IMR-90 (cell line): Measurements from ENCODE around the gene CD7. TPM values are rescaled to one million over a fixed set of nuclear protein-coding genes. Genes with fewer than 3 reads are reported as not detected.

Experiments used
- ATAC-seq: fragments of 200-7000 bp; cut with Tn5 transposase; 2 replicates; pipeline ENCODE4 v1.9.1; 2020; ENCODE audit warnings: low read depth, mild to moderate bottlenecking, moderate library complexity
- BruUV-seq: library from RNA; stranded (reverse); fragments of 400-500 nt; replicated peaks from 2 replicates; lab custom pipeline; 2021; lab: Mats Ljungman, UMichigan
- CTCF ChIA-PET: fragments of 300-600 bp; formaldehyde crosslinking; extraction: SDS; loops from one replicate; lab custom pipeline; 2021; ENCODE audit warnings: antibody characterized with exemption; lab: Yijun Ruan, JAX
- POLR2A ChIA-PET: fragments of 300-600 bp; sonication (Branson Sonifier 250); formaldehyde crosslinking; loops from one replicate; lab custom pipeline; 2022; ENCODE audit warnings: antibody characterized with exemption; ENCODE audit not compliant: unreplicated experiment; lab: Charles Lee
- DNase-seq: peaks from one replicate; pipeline ENCODE4 v3.0.0; 2013
- H2AFZ ChIP-seq: replicated peaks from 2 replicates; pipeline ENCODE3; 2013; ENCODE audit warnings: low read length, mild to moderate bottlenecking; ENCODE audit not compliant: poor library complexity
- H2AK5ac ChIP-seq: 2 replicates; pipeline ENCODE4 v1.6.1; 2013; ENCODE audit warnings: low read depth, low read length, inconsistent platforms
- H2AK9ac ChIP-seq: replicated peaks from 2 replicates; pipeline ENCODE3; 2013; ENCODE audit warnings: mild to moderate bottlenecking, low read depth, low read length, moderate library complexity; ENCODE audit not compliant: poor library complexity
- H2BK120ac ChIP-seq: 2 replicates; pipeline ENCODE4 v1.6.1; 2013; ENCODE audit warnings: low read depth, low read length, inconsistent platforms
- H2BK15ac ChIP-seq: 3 replicates; pipeline ENCODE4 v1.6.1; 2013; ENCODE audit warnings: low read depth, low read length, inconsistent platforms
- H2BK20ac ChIP-seq: 2 replicates; pipeline ENCODE4 v1.6.1; 2013; ENCODE audit warnings: low read depth, mild to moderate bottlenecking, inconsistent platforms, low read length, moderate library complexity
- H2BK5ac ChIP-seq: 2 replicates; pipeline ENCODE4 v1.6.1; 2013; ENCODE audit warnings: mild to moderate bottlenecking, low read depth, low read length, inconsistent platforms; ENCODE audit not compliant: poor library complexity, severe bottlenecking
- H3K14ac ChIP-seq: replicated peaks from 2 replicates; pipeline ENCODE4 v1.6.1; 2013; ENCODE audit warnings: low read depth, low read length, inconsistent platforms
- H3K18ac ChIP-seq: 2 replicates; pipeline ENCODE4 v1.6.1; 2013; ENCODE audit warnings: low read depth, low read length, control low read depth
- H3K23ac ChIP-seq: 2 replicates; pipeline ENCODE4 v1.6.1; 2013; ENCODE audit warnings: low read depth, low read length, inconsistent platforms
- H3K27ac ChIP-seq: 2 replicates; pipeline ENCODE4 v1.5.1; 2013; ENCODE audit warnings: mild to moderate bottlenecking, control low read depth, low read length; ENCODE audit not compliant: insufficient read depth
- H3K27me3 ChIP-seq: 2 replicates; pipeline ENCODE4 v1.6.1; 2013; ENCODE audit warnings: low read length; ENCODE audit not compliant: control insufficient read depth, insufficient read depth
- H3K36me3 ChIP-seq: 2 replicates; pipeline ENCODE4 v1.6.1; 2013; ENCODE audit warnings: low read length, mixed read lengths; ENCODE audit not compliant: control insufficient read depth, insufficient read depth
- H3K4ac ChIP-seq: 2 replicates; pipeline ENCODE4 v1.6.1; 2013; ENCODE audit warnings: low read depth, low read length, inconsistent platforms
- H3K4me1 ChIP-seq: 2 replicates; pipeline ENCODE4 v1.6.1; 2013; ENCODE audit warnings: low read length, mixed read lengths; ENCODE audit not compliant: control insufficient read depth, insufficient read depth
- H3K4me2 ChIP-seq: 2 replicates; pipeline ENCODE4 v1.6.1; 2013; ENCODE audit warnings: low read depth, mild to moderate bottlenecking, control low read depth, low read length, moderate library complexity
- H3K4me3 ChIP-seq: 2 replicates; pipeline ENCODE4 v1.5.1; 2013; ENCODE audit warnings: low read depth, mild to moderate bottlenecking, control low read depth, low read length, moderate library complexity; ENCODE audit not compliant: insufficient read depth
- H3K56ac ChIP-seq: 2 replicates; pipeline ENCODE4 v1.6.1; 2013; ENCODE audit warnings: low read length, inconsistent platforms; ENCODE audit not compliant: insufficient read depth; ENCODE audit errors: extremely low read depth
- H3K79me1 ChIP-seq, 2 experiments: 2 replicates each; pipeline ENCODE4 v1.6.1; 2013; ENCODE audit warnings: low read length in 2 of 2, inconsistent platforms in 1 of 2, low read depth in 1 of 2
- H3K9ac ChIP-seq: 2 replicates; pipeline ENCODE4 v1.6.1; 2013; ENCODE audit warnings: low read depth, low read length, control low read depth
- H3K9me1 ChIP-seq: 2 replicates; pipeline ENCODE4 v1.6.1; 2013; ENCODE audit warnings: low read length, inconsistent platforms; ENCODE audit not compliant: insufficient read depth
- H3K9me3 ChIP-seq: 2 replicates; pipeline ENCODE4 v1.6.1; 2013; ENCODE audit warnings: low read length; ENCODE audit not compliant: control insufficient read depth, insufficient read depth
- H4K20me1 ChIP-seq: 2 replicates; pipeline ENCODE4 v1.6.1; 2013; ENCODE audit warnings: low read length, inconsistent platforms; ENCODE audit not compliant: insufficient read depth
- H4K5ac ChIP-seq: 2 replicates; pipeline ENCODE4 v1.6.1; 2013; ENCODE audit warnings: mild to moderate bottlenecking, low read depth, low read length, control low read depth
- H4K8ac ChIP-seq, 2 experiments: 2 replicates each; pipeline ENCODE4 v1.6.1; 2013; ENCODE audit warnings: low read depth in 2 of 2, low read length in 2 of 2, control low read depth in 1 of 2, inconsistent platforms in 1 of 2
- H4K91ac ChIP-seq: 2 replicates; pipeline ENCODE4 v1.6.1; 2013; ENCODE audit warnings: low read depth, low read length, inconsistent platforms; ENCODE audit not compliant: insufficient read depth
- BHLHE40 ChIP-seq: fragments of 150-350 bp; IDR thresholded peaks from 2 replicates; pipeline ENCODE4 v1.6.1; 2016; ENCODE audit warnings: mild to moderate bottlenecking, low read depth, low read length
- CEBPB ChIP-seq: IDR thresholded peaks from 2 replicates; pipeline ENCODE4 v1.6.1; 2012; ENCODE audit warnings: low read depth, low read length, improper control_type of control experiment
- CHD1 ChIP-seq: IDR thresholded peaks from 2 replicates; pipeline ENCODE4 v1.6.1; 2012; ENCODE audit warnings: low read depth, low read length, improper control_type of control experiment
- FOS ChIP-seq: fragments of 150-350 bp; IDR thresholded peaks from 2 replicates; pipeline ENCODE4 v1.6.1; 2016; ENCODE audit warnings: low read depth, low read length
- MAFK ChIP-seq: IDR thresholded peaks from 2 replicates; pipeline ENCODE4 v1.6.1; 2012; ENCODE audit warnings: low read depth, low read length, improper control_type of control experiment
- MAZ ChIP-seq: IDR thresholded peaks from 2 replicates; pipeline ENCODE4 v1.6.1; 2012; ENCODE audit warnings: low read depth, mild to moderate bottlenecking, low read length, improper control_type of control experiment, moderate library complexity, borderline replicate concordance
- MXI1 ChIP-seq: IDR thresholded peaks from 2 replicates; pipeline ENCODE4 v1.6.1; 2012; ENCODE audit warnings: low read depth, mild to moderate bottlenecking, low read length, moderate library complexity, borderline replicate concordance
- NFE2L2 ChIP-seq: fragments of 150-350 bp; IDR thresholded peaks from 2 replicates; pipeline ENCODE4 v1.6.1; 2016; ENCODE audit warnings: low read depth, mild to moderate bottlenecking, low read length
- POLR2A ChIP-seq: IDR thresholded peaks from 2 replicates; pipeline ENCODE4 v1.6.1; 2012; ENCODE audit warnings: mild to moderate bottlenecking, low read depth, low read length
- RAD21 ChIP-seq: IDR thresholded peaks from 2 replicates; pipeline ENCODE4 v1.6.1; 2012; ENCODE audit warnings: low read length, improper control_type of control experiment
- RCOR1 ChIP-seq: IDR thresholded peaks from 2 replicates; pipeline ENCODE4 v1.6.1; 2012; ENCODE audit warnings: mild to moderate bottlenecking, low read length, improper control_type of control experiment; ENCODE audit not compliant: insufficient replicate concordance
- RFX5 ChIP-seq: IDR thresholded peaks from 2 replicates; pipeline ENCODE4 v1.8.0; 2012; ENCODE audit warnings: low read depth, mild to moderate bottlenecking, low read length, moderate library complexity
- SMC3 ChIP-seq: fragments of 150-350 bp; IDR thresholded peaks from 2 replicates; pipeline ENCODE4 v1.6.1; 2016; ENCODE audit warnings: low read depth, mild to moderate bottlenecking, antibody characterized with exemption, low read length, moderate library complexity
- WGBS, 2 experiments: methylation state at CpG; one replicate each; pipeline versions ENCODE4 v1.1.5 to v1.1.7; 2013; ENCODE audit warnings: missing lambda C conversion rate in 2 of 2; ENCODE audit not compliant: insufficient read length in 1 of 2; ENCODE audit errors: extremely low coverage in 2 of 2; 5-methylcytosine and 5-hydroxymethylcytosine counted together
- dilution Hi-C: fragments of 300-500 bp; cut with HindIII; formaldehyde crosslinking; loops from one replicate; pipeline ENCODE4 v1.14.3; 2018; ENCODE audit warnings: low sequenced_read_pairs; ENCODE audit not compliant: unreplicated experiment
- in situ Hi-C: fragments of 300-500 bp; cut with MboI; formaldehyde crosslinking; loops from 3 replicates; pipeline ENCODE4 v1.14.3; 2019; ENCODE audit warnings: low sequenced_read_pairs, inconsistent platforms, mixed read lengths
- intact Hi-C: fragments of 100-400 bp; cut with micrococcal nuclease; formaldehyde crosslinking; loops from 2 replicates; pipeline ENCODE4 v1.10.0; 2022
- polyA plus RNA-seq, 3 experiments: library from polyadenylated mRNA; depleted of rRNA; stranded (reverse); fragments of >200 nt; gene quantifications; 2 replicates each; pipeline ENCODE4 v1.2.3, GENCODE V29; 2012; ENCODE audit warnings: low replicate concordance in 1 of 3
- total RNA-seq: library from RNA; depleted of rRNA; stranded (reverse); fragments of >200 nt; gene quantifications from 2 replicates; pipeline ENCODE4 v1.2.3, GENCODE V29; 2012
- TF ChIP-seq, protein P1 (sequence below): fragments of 150-350 bp; IDR thresholded peaks from 2 replicates; pipeline ENCODE4 v1.6.1; 2016; ENCODE audit warnings: low read depth, mild to moderate bottlenecking, low read length, moderate library complexity, borderline replicate concordance
- TF ChIP-seq, protein P2 (sequence below): fragments of 150-350 bp; IDR thresholded peaks from 2 replicates; pipeline ENCODE4 v1.6.1; 2017; ENCODE audit warnings: mild to moderate bottlenecking, antibody characterized with exemption, low read length, low read depth

The CD7 gene
- total and polyA plus RNA-seq, 2 of the 4 experiments (the other 2 are of a cell fraction) = not detected

DNA sequence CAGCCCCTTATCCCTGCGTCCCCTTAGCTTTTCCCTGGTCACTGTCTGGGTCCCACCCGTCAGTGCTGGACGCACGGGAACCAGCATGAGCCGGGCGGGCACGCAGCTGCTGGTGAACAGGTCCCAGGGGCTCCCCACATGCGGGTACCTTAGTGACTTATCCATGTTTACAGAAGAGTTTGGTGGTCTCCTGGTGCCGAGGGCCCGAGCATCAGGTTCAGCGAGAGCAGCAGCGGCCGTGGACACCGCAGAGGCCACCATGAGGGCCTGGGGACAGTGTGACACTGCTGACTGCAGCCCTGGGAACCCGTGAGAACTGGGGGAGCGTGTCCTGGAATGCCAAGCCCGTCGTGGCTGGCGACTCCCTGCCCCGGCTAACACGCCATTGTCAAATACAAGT is 6.5 kb downstream of the CD7 start:
- TF ChIP-seq MAFK (no peak), RFX5 (no peak), CEBPB (no peak), RAD21 (no peak), POLR2A (no peak), FOS (no peak), RCOR1 (no peak), MAZ (no peak), NFE2L2 (no peak), MXI1 (no peak), BHLHE40 (no peak), CHD1 (no peak), SMC3 (no peak)
- TF ChIP-seq, protein P1, sequence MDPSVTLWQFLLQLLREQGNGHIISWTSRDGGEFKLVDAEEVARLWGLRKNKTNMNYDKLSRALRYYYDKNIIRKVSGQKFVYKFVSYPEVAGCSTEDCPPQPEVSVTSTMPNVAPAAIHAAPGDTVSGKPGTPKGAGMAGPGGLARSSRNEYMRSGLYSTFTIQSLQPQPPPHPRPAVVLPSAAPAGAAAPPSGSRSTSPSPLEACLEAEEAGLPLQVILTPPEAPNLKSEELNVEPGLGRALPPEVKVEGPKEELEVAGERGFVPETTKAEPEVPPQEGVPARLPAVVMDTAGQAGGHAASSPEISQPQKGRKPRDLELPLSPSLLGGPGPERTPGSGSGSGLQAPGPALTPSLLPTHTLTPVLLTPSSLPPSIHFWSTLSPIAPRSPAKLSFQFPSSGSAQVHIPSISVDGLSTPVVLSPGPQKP = no peak
- TF ChIP-seq, protein P2, sequence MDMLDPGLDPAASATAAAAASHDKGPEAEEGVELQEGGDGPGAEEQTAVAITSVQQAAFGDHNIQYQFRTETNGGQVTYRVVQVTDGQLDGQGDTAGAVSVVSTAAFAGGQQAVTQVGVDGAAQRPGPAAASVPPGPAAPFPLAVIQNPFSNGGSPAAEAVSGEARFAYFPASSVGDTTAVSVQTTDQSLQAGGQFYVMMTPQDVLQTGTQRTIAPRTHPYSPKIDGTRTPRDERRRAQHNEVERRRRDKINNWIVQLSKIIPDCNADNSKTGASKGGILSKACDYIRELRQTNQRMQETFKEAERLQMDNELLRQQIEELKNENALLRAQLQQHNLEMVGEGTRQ = no peak
- Histone ChIP-seq H3K14ac (no peak overlapping the region), H4K5ac (no peak overlapping the region), H2BK5ac (no peak overlapping the region), H2BK15ac (no peak overlapping the region), H3K9me3 (no peaks in the 10 kb centered on the region), H2BK20ac (no peak overlapping the region), H3K79me1 (no peaks in the 10 kb centered on the region), H3K56ac (no peak overlapping the region), H4K91ac (no peak overlapping the region), H2AK5ac (no peak overlapping the region), H3K4ac (no peak overlapping the region), H3K23ac (no peak overlapping the region), H3K4me2 (no peak overlapping the region), H4K20me1 (0 out of 2 replicates have a peak, but pooled peaks cover 4% of the 10 kb centered on the region), H2BK120ac (no peak overlapping the region), H3K27ac (no peak overlapping the region), H4K8ac (no peak overlapping the region), H2AK9ac (no peak overlapping the region), H3K18ac (no peak overlapping the region), H3K9ac (no peak overlapping the region), H3K27me3 (peaks cover 49% of the 10 kb centered on the region), H3K9me1 (no peaks in the 10 kb centered on the region), H3K36me3 (no peaks in the 10 kb centered on the region), H2AFZ (no peak overlapping the region), H3K4me3 (no peak overlapping the region), H3K4me1 (no peaks in the 10 kb centered on the region)
- in situ Hi-C loops = no loop called here
- dilution Hi-C loops = no loop called here
- ChIA-PET CTCF (no interaction called here), POLR2A (interaction anchor here (0.6 kb wide), 1 partner anchor 137 kb away, joined by 4 read pairs; no protein-coding TSS in a partner anchor)
- DNase-seq = no peak
- BruUV-seq = no TSS peak
- intact Hi-C loops = no loop called here
- no peak for ATAC-seq
- 85% methylated on average over 17 of the region's 21 CpGs; no CpG with 5 or more reads in 1 of the 2 experiments for WGBS, 2 experiments
